ENCODE results near the gene TJAP1.
"Not testable (repeated sequence)": the region's sequence is repeated elsewhere in the genome, so short reads cannot be mapped to it uniquely, and the experiment has no call there.

Gene TJAP1

DNA sequence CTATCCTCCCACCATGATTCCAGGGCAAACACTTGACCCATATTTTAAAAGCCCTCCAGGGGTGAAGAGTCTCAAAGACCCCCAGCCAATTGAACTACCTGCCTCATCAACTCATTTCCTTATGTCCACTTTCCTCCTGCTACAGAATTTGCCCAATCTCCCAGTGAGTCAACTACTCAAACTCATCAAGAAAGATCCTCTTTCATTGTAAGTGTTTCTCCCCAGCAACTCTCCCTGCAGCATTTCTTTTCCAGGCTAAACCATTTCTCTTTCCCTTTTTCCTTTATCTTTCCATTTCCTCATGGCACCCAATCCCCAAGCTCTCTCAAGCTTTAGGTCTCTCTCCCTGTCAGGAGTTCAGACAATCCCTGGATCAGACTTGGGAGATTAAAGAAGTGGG lies 23.5 kb upstream of the TJAP1 start:
- no peak for DNase-seq (ENCODE audit: low read depth in 2 of 2)

DNA sequence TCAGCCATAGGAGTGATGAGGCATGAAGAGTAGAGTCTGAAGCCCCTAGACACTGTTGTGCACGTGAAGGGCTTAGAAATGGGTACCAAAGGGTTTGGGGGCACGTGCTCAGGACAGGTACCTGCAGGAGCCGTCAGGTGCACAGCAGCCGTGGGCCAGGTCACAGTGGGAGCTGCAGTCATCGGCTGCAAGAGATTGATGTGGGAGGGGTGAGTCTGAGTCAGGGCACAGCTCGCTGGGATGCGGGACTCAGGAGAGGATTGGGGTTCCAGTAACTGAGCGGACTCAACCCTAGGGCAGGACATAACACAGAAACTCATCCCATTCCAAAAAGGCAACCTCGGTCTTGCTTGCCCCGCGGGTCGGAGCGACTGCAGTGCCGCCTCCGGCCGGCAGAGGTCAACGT lies 23.1 kb upstream of the TJAP1 start:
- DNase-seq (ENCODE audit: low read depth in 2 of 2), result peak; percentile 37 to 45

DNA sequence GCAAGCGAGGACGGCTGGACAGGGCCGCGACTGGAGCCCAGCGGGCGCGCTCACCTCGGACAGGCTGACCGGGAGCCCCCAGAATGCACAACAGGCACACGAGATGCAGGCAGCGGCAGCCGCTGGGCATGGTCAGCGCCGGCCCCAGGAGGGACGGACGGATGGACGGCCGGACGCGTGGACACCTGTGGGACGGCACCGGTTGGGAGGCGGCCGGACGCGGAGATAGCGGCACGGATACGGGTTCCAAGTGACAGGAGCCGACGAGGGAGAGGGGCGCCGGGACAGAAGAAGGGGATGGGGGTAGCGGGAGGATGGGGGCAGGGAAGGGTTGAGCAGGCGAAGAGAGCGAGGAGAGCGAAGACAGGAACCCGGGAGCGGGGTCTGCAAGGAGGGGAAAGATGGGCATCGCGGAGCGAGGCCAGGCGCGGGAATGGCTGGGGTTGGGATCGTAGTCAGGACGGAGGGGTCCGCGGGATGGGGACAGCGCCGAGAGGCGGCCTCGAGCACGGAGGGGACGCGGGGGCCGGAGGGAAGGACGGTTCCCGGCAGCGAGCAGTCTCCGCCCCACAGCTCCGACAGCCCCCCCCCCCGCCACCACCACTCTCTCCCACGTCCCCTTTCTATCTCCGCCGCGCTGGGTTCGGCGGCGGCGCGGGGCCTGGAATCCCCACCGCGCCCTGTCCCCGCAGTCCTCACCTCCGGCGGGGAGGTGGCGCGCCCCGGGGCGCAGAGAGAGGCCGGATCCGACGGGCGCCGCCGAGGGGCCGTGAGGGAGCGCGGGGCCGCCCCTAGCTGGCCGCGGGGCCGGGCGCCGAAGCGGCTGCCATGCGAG lies 22.5 kb upstream of the TJAP1 start:
- no peak for DNase-seq (ENCODE audit: low read depth in 2 of 2)

DNA sequence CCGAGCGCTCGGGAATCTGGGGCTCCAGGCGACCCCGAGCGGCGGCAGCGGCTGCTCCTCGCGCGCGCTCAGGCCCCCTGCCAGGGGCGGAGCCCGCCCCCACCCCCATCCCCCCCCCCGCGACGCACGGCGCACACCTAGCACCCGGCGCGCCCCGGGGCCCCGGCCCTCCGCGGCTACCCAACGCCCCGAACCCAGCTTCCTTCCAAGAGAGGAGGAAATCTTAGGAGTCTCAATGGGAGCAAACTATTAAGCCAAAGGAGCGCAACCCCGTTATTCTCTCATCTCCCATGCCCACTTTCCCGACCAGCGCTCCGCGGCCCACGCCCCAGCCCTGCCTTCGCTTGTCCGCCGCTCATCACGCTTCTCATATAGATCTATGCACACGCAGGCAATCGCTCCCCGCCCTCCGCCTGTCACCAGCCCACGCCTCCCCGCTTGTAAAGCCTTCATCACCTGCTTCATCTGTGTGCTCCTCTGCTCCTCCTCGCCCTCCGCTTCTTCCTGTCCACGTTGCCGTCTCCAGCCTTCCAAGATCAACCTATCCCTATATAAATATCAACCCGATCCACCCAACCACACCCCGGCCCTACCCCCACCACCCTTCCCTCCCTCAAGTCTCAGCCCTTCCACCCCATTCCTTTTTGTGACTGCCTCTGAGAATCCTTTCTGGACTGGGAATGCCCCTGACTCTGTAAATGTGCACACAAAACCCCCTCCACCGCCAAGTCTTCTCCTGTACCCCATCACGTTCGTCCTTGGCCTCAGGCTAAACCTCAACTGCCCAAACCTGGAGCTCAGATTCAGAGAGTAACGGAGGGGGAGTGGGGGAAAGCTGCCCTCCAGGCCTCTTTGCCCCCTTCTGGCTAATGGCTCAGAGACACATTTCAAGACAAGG lies 21.6 kb upstream of the TJAP1 start, which contains the start of gene DLK2:
TSS of gene DLK2 (minus strand) at position 18 of the 898 bp plus-strand sequence. CDS start 723 bp downstream, outside the sequence.
- peak in 1 of 2 donors; percentile 30 for DNase-seq (ENCODE audit: low read depth in 2 of 2)

GRCh38 chr6:43457643-43458042 lies 19.7 kb upstream of the TJAP1 start:
- DNase-seq (ENCODE audit: low read depth in 2 of 2), result no peak

DNA sequence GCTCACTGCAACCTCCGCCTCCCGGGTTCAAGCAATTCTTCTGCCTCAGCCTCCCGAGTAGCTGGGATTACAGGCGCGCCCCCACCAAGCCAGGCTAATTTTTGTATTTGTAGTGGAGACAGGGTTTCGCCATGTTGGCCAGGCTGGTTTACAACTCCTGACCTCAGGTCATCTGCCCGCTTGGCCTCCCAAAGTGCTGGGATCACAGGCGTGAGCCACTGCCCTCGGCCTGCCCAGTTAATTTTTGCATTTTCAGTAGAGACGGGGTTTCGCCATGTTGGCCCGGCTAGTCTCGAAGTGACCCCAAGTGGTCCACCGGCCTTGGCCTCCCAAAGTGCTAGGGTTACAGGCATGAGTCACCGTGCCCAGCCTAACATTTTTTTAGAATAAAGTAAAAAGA lies 19.2 kb upstream of the TJAP1 start:
- not testable (repeated sequence) for DNase-seq (ENCODE audit: low read depth in 2 of 2)

DNA sequence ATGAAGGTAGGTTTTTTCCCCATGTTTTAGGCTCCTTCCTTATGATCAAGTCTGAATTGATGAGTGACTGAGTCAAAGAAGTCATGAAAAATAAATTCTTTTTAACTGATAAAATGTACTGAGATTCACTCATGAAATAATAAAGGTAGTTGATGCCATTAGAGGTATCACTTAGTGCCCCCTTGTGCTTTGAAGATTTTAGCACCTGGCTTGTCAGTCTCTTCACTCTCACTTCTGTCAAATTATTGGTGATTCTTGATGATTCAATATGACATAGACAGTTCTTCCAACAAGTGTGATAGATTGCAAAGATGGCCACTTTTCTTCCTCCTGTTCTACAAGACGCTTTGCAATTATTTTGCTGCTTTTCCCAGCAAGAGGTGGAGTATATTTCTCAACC lies 17.8 kb upstream of the TJAP1 start:
- no peak for DNase-seq (ENCODE audit: low read depth in 2 of 2)

DNA sequence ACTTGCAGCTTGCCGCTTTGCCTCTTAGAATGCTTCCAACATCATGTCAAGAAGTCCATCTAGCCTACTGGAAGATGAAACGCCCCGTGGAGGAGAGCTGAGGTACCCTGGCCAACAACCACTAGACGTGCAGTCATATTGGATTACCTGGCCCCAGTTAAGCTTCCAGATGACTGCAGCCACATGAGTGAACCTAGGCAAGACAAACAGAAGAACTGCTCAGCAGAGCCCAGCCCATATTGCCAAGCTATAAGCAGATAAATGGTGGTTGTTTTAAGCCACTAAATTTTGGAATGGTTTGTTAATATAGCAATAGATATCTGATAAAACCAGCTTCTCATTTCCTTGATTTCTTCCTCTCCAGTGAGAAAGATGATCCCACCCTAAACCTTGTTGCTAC lies 17.3 kb upstream of the TJAP1 start:
- DNase-seq (ENCODE audit: low read depth in 2 of 2), result no peak

DNA sequence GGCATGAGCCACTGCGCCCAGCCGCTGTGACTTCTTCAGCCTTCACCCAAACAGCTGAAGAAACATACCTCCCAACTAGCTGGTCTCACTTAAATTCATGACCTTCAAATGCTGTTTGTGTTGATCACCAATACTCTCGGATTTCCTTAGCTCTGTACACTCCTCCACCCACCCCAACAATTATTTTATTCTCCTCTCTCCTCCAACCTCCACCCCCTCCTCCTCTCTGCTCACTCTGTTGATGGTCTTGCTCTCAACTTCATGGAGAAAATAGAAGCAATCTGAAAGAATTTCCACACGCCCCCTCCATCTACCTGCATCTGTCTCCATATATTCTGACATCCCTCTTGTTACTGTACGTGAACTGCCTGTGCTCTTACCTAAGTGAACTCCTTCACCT lies 15.4 kb upstream of the TJAP1 start:
- no peak for DNase-seq (ENCODE audit: low read depth in 2 of 2)

DNA sequence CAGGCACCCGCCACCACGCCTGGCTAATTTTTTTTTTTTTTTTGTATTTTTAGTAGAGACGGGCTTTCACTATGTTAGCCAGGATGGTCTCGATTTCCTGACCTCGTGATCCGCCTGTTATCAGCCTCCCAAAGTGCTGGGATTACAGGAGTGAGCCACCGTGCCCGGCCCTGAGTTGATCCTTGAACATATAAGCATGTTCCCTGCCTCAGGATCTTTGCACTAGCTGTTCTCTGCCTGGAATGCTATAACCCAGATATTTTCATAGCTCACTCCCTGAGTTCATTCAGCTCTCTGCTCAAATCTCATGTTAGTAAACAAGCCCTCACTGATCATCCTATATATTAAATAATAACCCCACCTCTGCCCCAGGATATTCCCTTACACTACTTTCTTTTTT lies 13.0 kb upstream of the TJAP1 start:
- DNase-seq (ENCODE audit: low read depth in 2 of 2), result no peak

- no peak for DNase-seq (ENCODE audit: low read depth in 2 of 2)
Observed at GRCh38 chr6:43465948-43466347, 11.4 kb upstream of the TJAP1 start.

DNA sequence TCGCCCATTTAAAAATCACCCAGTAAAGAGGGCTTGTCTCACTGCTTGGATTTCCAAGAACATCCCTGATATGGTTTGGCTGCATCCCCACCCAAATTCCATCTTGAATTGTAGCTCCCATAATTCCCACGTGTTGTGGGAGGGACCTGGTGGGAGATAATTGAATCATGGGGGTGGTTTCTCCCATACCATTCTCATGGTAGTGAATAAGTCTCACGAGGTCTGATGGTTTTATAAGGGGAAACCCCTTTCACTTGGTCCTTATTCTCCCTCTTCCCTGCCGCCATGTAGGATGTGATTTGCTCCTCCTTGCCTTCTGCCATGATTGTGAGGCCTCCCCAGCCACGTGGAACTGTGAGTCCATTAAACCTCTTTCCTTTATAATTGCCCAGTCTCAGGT lies 10.1 kb upstream of the TJAP1 start:
- not testable (repeated sequence) for DNase-seq (ENCODE audit: low read depth in 2 of 2)

DNA sequence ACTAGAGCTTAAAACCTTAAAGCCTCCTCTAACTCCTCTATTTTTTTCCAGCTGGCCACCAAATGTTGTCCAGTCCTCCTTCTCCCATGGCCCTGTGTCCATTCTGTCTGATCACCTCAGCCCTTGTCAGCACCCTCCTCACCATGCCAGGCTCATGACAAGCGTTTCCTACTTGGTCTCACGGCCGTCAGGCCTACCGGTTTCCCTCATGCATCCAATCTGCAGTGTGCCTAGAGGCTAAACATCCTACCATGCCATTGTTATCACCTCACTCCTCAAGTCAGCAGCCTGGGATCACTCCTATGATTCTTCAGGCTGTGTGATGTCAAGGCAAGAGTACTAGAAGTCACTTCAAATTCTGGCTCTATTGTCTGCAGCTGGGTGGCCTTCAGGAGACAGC lies 9.6 kb upstream of the TJAP1 start:
- DNase-seq (ENCODE audit: low read depth in 2 of 2), result no peak

DNA sequence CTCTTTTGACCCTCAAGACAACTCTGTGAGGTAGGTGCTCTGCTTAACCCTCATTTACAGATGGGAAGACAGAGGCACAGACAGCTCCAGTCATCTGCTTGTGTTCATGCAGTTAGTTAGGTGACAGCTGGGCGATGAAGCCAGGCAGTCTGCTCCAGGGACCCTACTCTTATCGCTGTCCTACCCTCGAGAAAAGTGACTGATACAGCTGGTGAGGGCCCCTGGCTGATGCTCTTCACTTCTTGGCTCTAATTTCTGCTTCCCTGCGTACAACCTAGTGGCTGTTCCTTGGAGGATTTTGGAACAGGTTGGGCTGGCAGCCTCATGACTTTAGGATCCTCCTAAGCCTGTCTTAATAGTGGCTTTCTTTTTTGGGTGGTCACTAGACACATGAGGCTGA lies 9.1 kb upstream of the TJAP1 start:
- DNase-seq (ENCODE audit: low read depth in 2 of 2), result no peak

- no peak for DNase-seq (ENCODE audit: low read depth in 2 of 2)
Observed at GRCh38 chr6:43468748-43469681, 8.4 kb upstream of the TJAP1 start.

DNA sequence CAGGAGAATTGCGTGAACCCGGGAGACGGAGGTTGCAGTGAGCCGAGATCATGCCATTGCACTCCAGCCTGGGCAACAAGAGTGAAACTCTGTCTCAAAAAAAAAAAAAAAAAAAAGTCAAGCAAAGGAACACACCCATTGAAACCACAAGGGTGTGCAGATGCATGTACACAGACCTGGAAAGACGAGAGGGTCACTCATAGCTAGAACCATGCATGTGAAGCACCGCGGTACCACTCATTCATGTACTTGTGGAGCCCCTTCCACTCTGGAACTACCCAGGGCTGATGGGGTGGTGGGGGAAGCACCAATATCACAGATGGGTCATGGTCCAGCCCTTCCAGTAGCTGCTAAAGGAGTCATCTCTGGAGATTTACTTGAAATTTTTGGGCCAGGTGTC lies 7.4 kb upstream of the TJAP1 start:
- no peak for DNase-seq (ENCODE audit: low read depth in 2 of 2)

- no peak for DNase-seq (ENCODE audit: low read depth in 2 of 2)
Observed at GRCh38 chr6:43471399-43471798, 6.0 kb upstream of the TJAP1 start.

GRCh38 chr6:43472515-43472914 lies 4.9 kb upstream of the TJAP1 start:
- DNase-seq (ENCODE audit: low read depth in 2 of 2), result no peak

- no peak for DNase-seq (ENCODE audit: low read depth in 2 of 2)
Observed at GRCh38 chr6:43475516-43475915, 1.9 kb upstream of the TJAP1 start.

- no peak for DNase-seq (ENCODE audit: low read depth in 2 of 2)
Observed at GRCh38 chr6:43476746-43477145, 624 bp upstream of the TJAP1 start.

DNA sequence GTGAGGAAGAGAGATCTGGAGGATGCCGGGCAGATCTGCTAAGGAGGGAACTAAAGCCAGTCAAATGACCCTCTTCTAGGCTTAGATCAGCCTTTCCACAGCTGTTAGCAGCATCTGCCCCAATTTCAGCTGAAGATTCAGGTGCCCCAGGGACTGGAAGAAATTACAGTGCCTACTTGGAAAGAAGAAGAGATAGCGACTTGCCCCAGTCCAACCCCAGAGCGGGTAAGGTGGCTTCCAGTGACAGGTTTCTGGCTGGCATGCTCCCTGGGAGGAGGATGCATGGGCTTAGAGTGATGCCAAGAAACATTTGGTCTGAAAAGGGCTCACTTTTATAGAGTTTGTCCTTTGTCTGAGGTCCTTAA lies 620 bp downstream of the TJAP1 start:
- DNase-seq (ENCODE audit: low read depth in 2 of 2), result no peak

DNA sequence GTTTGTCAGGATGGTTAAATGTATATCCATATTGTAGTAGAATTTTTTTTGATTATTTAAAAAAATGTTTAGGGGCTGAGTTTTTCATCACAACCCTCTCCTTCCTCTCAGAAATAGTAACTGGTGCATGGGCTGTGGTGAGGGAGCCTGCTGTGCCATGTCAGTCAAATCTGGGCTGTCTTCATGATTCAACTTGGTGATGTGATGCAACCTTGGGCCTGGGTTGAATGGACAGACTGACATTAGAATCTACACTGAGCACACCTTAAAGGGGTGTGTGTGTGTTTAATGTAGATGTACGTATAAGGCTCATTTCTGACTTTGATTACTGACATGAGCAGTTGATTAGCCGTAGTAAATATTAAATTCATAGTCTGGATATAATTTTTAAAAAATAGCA lies 3.7 kb downstream of the TJAP1 start:
- DNase-seq (ENCODE audit: low read depth in 2 of 2), result no peak
